ENCODE data around the gene EXOC2.

The EXOC2 gene

GRCh38 chr6:498795-499231 is 194.1 kb downstream of the EXOC2 start:
- DNase-seq (ENCODE audit: low read depth, low spot score): no peak

- DNase-seq (ENCODE audit: low read depth, low spot score): no peak
Observed at GRCh38 chr6:497258-497657, 195.7 kb downstream of the EXOC2 start.

GRCh38 chr6:496649-497048 is 196.3 kb downstream of the EXOC2 start:
- DNase-seq (ENCODE audit: low read depth, low spot score): no peak

- no peak for DNase-seq (ENCODE audit: low read depth, low spot score)
Observed at GRCh38 chr6:494394-494793, 198.5 kb downstream of the EXOC2 start.

- no peak for DNase-seq (ENCODE audit: low read depth, low spot score)
Observed at GRCh38 chr6:493840-494239, 199.1 kb downstream of the EXOC2 start.

- no peak for DNase-seq (ENCODE audit: low read depth, low spot score)
Observed at GRCh38 chr6:492816-493414, 200.0 kb downstream of the EXOC2 start.

- no peak for DNase-seq (ENCODE audit: low read depth, low spot score)
Observed at GRCh38 chr6:492178-492577, 200.8 kb downstream of the EXOC2 start.

GRCh38 chr6:491233-491632 is 201.7 kb downstream of the EXOC2 start:
- no peak for DNase-seq (ENCODE audit: low read depth, low spot score)

- no peak for DNase-seq (ENCODE audit: low read depth, low spot score)
Observed at GRCh38 chr6:490251-491037, 202.5 kb downstream of the EXOC2 start.

- DNase-seq (ENCODE audit: low read depth, low spot score): no peak
Observed at GRCh38 chr6:489762-490161, 203.2 kb downstream of the EXOC2 start.

GRCh38 chr6:489001-489400 is 203.9 kb downstream of the EXOC2 start:
- no peak for DNase-seq (ENCODE audit: low read depth, low spot score)

- DNase-seq (ENCODE audit: low read depth, low spot score): no peak
Observed at GRCh38 chr6:487956-488355, 205.0 kb downstream of the EXOC2 start.

- DNase-seq (ENCODE audit: low read depth, low spot score): no peak
Observed at GRCh38 chr6:485655-486170, 207.2 kb downstream of the EXOC2 start.

- DNase-seq (ENCODE audit: low read depth, low spot score): no peak
Observed at GRCh38 chr6:484746-485145, 208.2 kb downstream of the EXOC2 start.

- no peak for DNase-seq (ENCODE audit: low read depth, low spot score)
Observed at GRCh38 chr6:484086-484745, 208.7 kb downstream of the EXOC2 start.

- DNase-seq (ENCODE audit: low read depth, low spot score): no peak
Observed at GRCh38 chr6:475314-475713, 217.6 kb downstream of the EXOC2 start.

- no peak for DNase-seq (ENCODE audit: low read depth, low spot score)
Observed at GRCh38 chr6:474453-475185, 218.3 kb downstream of the EXOC2 start.

- DNase-seq (ENCODE audit: low read depth, low spot score): no peak
Observed at GRCh38 chr6:473768-474452, 219.0 kb downstream of the EXOC2 start.

- DNase-seq (ENCODE audit: low read depth, low spot score): no peak
Observed at GRCh38 chr6:473356-473755, 219.6 kb downstream of the EXOC2 start.

- DNase-seq (ENCODE audit: low read depth, low spot score): no peak
Observed at GRCh38 chr6:470901-471448, 222.0 kb downstream of the EXOC2 start.

Data from iPS DF 19.7 (cell line).